Measurements from ENCODE around the gene RAB24.

Gene RAB24

DNA sequence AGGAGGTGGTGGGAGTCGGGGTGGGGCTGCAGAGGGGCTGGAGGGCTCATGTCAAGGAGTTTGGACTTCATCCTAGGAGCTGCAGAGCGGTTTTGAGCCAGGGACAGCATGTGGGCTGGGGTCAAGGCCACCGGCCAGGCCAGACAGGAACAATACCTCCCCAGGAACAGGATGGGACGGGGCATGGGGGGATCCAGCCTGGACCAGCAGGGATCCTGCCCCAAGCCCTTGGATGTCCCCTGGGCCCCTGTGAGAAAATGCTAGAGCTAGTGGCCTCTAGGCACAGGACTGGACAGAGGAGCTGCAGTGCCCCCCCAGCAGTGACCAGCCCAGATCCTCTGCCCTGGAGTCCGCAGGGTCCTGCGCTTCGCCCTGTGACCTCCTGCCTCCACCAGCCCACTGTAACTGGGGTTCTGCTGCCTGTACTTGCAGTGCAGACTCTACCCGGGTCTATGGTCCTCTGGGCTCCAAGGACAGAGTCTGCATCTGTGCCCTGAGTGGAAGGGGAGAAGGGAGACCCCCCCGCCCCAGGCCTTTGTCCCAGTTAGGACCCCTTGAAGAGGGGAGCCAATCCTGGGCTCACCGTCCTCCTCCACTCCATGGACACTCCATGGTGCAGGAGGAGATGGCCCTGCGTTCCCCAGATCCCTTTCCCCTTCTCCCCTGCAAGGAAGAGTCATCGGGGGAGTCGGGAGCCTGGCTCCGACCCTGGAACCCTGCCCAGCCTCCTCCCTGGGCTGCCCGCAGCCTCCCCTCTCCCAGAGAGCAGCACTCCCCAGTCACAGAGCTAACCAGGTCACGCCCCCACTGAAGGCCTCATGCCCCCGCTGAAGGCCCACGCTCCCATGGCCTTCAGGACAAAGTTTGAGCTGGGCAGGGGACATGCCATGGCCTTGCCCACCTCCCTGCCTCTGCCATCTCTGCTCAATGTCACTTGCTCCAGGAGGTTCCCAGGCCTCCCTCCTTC lies 11.1 kb upstream of the RAB24 start:
- no peak overlapping the region for H3K4me3 ChIP-seq (ENCODE audit: low read length)
- no peaks in the 10 kb centered on the region for H3K9me3 ChIP-seq (replicated peaks; ENCODE audit: low read length)
- no peak overlapping the region for H3K9ac ChIP-seq (ENCODE audit: low read depth, low read length)
- H3K36me3 ChIP-seq (ENCODE audit: insufficient read depth, low read length), result peaks cover 5% of the 10 kb centered on the region
- no peaks in the 10 kb centered on the region for H3K27me3 ChIP-seq (ENCODE audit: control insufficient read depth, insufficient read depth, low read length)
- H3K4me1 ChIP-seq (ENCODE audit: control insufficient read depth, insufficient read depth, low read length), result peaks cover 26% of the 10 kb centered on the region
- H3K4me2 ChIP-seq (ENCODE audit: low read length), result no peak overlapping the region

DNA sequence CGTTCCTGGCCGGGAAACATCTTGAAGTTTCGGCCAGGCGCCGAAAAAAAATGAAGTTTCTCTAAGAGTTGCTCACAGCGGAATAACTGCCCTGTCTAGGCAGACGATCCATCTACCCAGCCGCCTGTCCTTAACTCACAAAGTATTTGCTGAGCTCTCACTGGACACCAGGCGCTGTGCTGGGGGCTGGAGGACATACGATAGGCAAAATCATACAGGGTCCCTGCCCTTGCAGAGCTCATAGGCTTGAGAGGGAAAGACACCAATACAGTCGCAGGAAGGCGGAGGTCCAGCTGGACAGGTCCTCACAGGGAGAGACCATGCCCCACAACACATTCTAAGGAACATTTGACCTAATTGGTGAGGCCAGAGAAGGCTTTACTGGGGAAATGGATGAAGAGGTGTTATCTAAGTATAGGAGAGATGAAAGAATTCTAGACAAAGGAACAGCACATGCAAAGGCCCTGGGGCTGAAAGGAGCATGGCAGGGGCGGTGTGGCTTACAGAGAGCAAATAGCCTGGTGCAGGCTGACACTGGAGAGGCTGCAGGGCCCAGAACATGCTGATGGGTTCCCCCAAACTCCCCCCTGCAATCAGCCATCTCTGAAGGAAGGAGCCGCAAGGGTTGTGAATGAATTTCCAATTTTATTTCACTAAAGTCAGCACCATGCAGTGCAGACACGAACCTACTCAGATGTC lies 10.2 kb upstream of the RAB24 start:
- peaks cover 5% of the 10 kb centered on the region for H3K36me3 ChIP-seq (ENCODE audit: insufficient read depth, low read length)
- no peak overlapping the region for H3K4me2 ChIP-seq (ENCODE audit: low read length)
- H3K27me3 ChIP-seq (ENCODE audit: control insufficient read depth, insufficient read depth, low read length), result no peaks in the 10 kb centered on the region
- H3K9me3 ChIP-seq (replicated peaks; ENCODE audit: low read length), result no peaks in the 10 kb centered on the region
- no peak overlapping the region for H3K4me3 ChIP-seq (ENCODE audit: low read length)
- H3K9ac ChIP-seq (ENCODE audit: low read depth, low read length), result no peak overlapping the region
- peaks cover 30% of the 10 kb centered on the region for H3K4me1 ChIP-seq (ENCODE audit: control insufficient read depth, insufficient read depth, low read length)

DNA sequence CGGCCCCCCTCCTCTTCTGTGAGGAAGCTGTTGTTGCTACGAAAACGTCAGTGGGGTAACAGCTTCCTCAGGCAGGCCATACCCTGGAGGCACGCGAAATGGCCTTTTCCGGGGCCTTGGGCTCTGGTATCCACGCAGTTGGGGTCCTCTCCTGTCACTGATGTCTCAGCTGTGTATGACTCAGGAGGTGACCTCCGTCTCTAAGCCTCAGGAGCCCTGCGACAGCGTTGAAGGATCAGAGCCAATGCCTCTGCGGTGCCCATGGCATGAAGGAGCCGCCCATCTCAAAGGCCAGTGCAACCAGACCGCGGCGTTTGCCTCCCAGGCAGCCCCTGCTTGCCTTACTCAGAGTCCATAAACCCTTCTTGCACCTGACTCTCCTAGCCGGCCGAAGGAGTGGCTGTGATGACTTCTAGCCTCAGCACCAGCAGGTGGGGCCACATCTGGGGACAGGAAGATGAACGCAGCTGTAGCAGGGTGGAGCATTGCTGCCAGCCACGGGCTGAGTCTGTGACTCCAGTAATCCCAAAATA lies 9.2 kb upstream of the RAB24 start:
- peak overlapping the region; percentile 100 for H3K4me2 ChIP-seq (ENCODE audit: low read length)
- H3K36me3 ChIP-seq (ENCODE audit: insufficient read depth, low read length), result peaks cover 5% of the 10 kb centered on the region
- no peaks in the 10 kb centered on the region for H3K27me3 ChIP-seq (ENCODE audit: control insufficient read depth, insufficient read depth, low read length)
- H3K4me1 ChIP-seq (ENCODE audit: control insufficient read depth, insufficient read depth, low read length), result peaks cover 30% of the 10 kb centered on the region
- peak overlapping the region; percentile 59 for H3K9ac ChIP-seq (ENCODE audit: low read depth, low read length)
- peak overlapping the region; percentile 65 for H3K4me3 ChIP-seq (ENCODE audit: low read length)
- H3K9me3 ChIP-seq (replicated peaks; ENCODE audit: low read length), result no peaks in the 10 kb centered on the region

DNA sequence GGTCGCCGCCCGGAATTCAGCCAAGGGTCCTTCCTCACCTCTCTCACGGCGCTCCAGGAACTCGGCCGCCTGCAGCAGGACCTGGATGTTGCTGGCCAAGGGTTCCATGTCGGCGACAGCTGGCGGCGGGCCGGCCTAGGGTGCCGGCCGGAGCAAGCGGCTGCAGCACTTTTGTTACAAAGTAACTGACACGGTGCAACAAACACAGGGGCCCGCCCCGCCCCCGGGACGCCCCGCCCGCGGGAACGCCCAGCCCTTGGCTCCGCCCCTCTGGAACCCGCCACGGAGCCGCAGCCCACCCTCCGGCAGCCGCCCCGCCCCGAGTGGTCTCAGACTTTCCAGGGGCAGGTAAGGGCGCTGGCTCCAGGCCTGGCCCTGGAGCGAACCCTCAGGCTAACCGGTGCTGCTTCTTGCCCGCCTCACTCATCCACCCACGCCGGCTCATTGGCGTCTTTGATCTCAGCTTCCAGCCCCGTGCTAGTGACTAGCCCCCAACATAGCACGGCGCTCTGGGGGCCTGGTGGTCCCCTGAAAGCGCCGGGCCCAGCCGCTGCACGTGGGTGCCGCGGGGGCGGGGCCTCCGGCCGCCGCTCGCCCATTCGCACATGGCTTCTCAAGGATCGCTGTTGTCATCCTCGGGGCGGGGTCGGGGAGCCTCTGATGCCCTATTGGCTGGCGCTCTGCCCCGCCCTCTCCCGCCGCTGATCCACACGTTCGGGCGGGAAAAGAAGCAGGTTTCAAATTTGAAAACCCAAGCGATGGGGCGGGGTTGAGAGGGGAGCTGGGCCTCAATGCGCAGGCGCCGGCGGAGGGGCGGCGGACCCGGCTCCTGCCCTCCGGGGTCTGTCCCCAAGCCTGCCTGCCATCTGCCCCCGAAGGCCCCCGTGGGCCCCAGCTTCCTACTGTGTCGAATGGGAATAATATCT lies 8.5 kb upstream of the RAB24 start, which contains the start of gene MXD3:
TSS of gene MXD3 (minus strand) at position 176 of the 926 bp plus-strand sequence. CDS start at position 108, 68 bp downstream.
- Histone ChIP-seq H3K9ac (ENCODE audit: low read depth, low read length) (peak within 1 kb of the TSS; percentile 81), H3K36me3 (ENCODE audit: insufficient read depth, low read length) (peaks cover 8% of the 10 kb centered on the region), H3K4me2 (ENCODE audit: low read length) (peak within 1 kb of the TSS; percentile 100), H3K9me3 (replicated peaks; ENCODE audit: low read length) (no peaks in the 10 kb centered on the region), H3K4me1 (ENCODE audit: control insufficient read depth, insufficient read depth, low read length) (peaks cover 30% of the 10 kb centered on the region), H3K4me3 (ENCODE audit: low read length) (peak within 1 kb of the TSS; percentile 87), H3K27me3 (ENCODE audit: control insufficient read depth, insufficient read depth, low read length) (no peaks in the 10 kb centered on the region)

DNA sequence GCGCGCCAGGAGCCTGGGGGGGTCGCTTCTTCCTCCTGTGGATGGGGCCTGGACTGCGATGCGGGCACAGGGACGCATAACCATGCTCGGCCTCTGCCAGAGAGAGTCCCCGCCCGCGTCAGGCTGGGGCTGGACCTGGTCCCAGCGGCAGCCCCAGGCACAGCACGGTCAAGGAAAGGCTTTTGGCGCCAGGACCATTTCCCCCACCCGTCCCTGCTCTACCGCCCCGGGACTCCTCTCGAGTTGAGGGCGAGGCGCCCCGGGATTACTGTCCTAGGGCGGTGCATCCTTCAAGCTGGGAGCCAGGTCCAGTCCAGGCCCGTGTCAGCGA lies 7.8 kb upstream of the RAB24 start:
- no peaks in the 10 kb centered on the region for H3K27me3 ChIP-seq (ENCODE audit: control insufficient read depth, insufficient read depth, low read length)
- H3K4me1 ChIP-seq (ENCODE audit: control insufficient read depth, insufficient read depth, low read length), result peaks cover 30% of the 10 kb centered on the region
- peaks cover 14% of the 10 kb centered on the region for H3K36me3 ChIP-seq (ENCODE audit: insufficient read depth, low read length)
- H3K9me3 ChIP-seq (replicated peaks; ENCODE audit: low read length), result no peaks in the 10 kb centered on the region
- peak overlapping the region; percentile 100 for H3K4me2 ChIP-seq (ENCODE audit: low read length)
- peak overlapping the region; percentile 87 for H3K4me3 ChIP-seq (ENCODE audit: low read length)
- H3K9ac ChIP-seq (ENCODE audit: low read depth, low read length), result peak overlapping the region; percentile 81

DNA sequence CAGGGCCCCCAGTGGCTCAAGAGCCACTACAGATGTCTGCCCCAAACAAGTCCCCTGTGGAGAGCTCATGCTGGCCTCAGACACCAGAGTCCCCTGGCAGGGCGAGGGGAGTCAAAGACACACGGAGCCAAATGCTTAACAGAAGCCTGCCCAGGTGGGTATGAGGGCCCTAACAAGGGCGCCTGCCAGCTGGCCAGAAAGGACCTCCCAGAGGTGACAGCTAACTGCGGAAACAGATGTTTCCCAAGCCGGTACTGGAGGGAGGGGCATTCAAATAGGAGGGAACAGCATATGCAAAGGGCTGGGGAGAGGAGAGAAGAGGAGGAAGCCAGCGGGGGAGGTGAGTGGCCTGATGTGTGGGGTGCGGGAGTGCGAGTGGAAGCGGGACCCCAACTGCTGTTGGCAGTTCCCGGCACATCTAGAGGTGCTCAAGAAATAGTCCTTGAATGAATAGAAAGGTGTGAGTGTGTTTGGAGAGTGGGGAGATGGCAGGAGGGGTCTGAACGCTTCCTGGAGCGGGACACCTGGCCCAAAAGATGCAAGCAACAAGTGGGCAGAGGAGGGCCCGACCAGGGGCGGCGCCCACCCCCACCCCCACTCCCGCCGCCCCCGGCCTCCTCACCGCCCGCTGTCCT lies 7.4 kb upstream of the RAB24 start:
- peaks cover 18% of the 10 kb centered on the region for H3K36me3 ChIP-seq (ENCODE audit: insufficient read depth, low read length)
- H3K27me3 ChIP-seq (ENCODE audit: control insufficient read depth, insufficient read depth, low read length), result no peaks in the 10 kb centered on the region
- no peaks in the 10 kb centered on the region for H3K9me3 ChIP-seq (replicated peaks; ENCODE audit: low read length)
- peak overlapping the region; percentile 87 for H3K4me3 ChIP-seq (ENCODE audit: low read length)
- peaks cover 34% of the 10 kb centered on the region for H3K4me1 ChIP-seq (ENCODE audit: control insufficient read depth, insufficient read depth, low read length)
- peak overlapping the region; percentile 81 for H3K9ac ChIP-seq (ENCODE audit: low read depth, low read length)
- peak overlapping the region; percentile 100 for H3K4me2 ChIP-seq (ENCODE audit: low read length)

DNA sequence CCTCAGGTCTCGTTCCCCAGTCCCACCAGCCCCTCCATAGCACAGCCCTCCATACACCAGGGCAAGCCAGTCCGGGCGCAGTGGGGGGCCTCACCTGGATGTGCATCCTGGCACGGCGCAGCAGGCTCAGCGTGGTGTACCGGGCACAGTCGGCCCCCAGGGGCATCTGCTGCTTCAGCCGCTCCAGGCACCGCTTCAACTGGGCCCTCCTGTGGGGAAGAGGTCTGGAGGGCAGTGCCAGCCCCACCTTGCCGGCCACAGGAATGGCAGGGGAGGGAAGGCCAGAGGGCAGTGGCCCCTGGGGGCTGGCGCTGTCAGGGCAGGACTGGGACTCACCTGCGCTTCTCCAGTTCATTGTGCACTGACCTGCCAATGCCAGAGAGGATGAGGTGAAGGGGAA lies 6.8 kb upstream of the RAB24 start:
- H3K36me3 ChIP-seq (ENCODE audit: insufficient read depth, low read length), result peaks cover 23% of the 10 kb centered on the region
- H3K9me3 ChIP-seq (replicated peaks; ENCODE audit: low read length), result no peaks in the 10 kb centered on the region
- H3K4me2 ChIP-seq (ENCODE audit: low read length), result peak overlapping the region; percentile 100
- H3K4me3 ChIP-seq (ENCODE audit: low read length), result peak overlapping the region; percentile 87
- H3K9ac ChIP-seq (ENCODE audit: low read depth, low read length), result peak overlapping the region; percentile 81
- H3K27me3 ChIP-seq (ENCODE audit: control insufficient read depth, insufficient read depth, low read length), result no peaks in the 10 kb centered on the region
- H3K4me1 ChIP-seq (ENCODE audit: control insufficient read depth, insufficient read depth, low read length), result peaks cover 39% of the 10 kb centered on the region

DNA sequence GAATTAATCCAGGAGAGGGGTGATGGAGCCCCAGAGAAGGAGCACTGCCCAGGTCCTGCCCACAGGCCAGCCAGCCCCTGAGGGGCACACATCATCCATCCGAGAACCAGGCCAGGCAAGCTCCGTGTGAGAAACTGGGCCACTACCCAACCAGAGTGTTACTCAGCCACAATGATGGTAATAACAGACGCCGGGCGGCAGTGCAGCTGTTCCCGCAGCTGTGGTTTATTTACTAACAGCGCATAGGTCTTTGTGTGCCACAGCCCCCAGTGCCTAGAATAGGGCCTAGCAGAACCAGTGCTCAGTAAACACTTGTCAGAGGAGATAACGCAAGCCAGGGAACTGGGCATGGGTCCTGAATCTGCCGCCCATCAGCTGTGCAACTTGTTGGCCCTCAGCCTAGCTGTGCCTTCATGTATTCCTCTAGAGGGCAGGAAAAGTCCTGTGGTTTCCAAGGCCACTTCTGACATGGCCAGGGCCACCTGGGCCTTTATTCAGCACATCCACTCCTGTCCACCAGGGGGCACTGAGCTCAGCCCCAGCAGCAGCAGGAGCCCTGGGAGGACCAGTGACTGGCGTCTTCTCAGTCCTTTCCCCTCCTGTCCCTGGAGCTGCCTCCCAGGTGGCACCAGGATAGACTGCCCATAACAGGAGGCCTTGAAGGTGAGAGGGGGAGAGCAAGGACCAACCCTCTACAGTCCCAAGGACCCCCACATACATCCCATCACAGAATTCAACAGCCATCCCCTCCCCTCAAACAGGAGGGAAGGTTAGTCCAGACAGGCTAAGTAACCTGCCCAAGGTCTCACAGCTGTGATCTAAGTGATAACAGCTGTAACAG lies 6.1 kb upstream of the RAB24 start:
- Histone ChIP-seq H3K36me3 (ENCODE audit: insufficient read depth, low read length) (peaks cover 31% of the 10 kb centered on the region), H3K27me3 (ENCODE audit: control insufficient read depth, insufficient read depth, low read length) (no peaks in the 10 kb centered on the region), H3K4me3 (ENCODE audit: low read length) (no peak overlapping the region), H3K4me2 (ENCODE audit: low read length) (peak overlapping the region; percentile 100), H3K9ac (ENCODE audit: low read depth, low read length) (peak overlapping the region; percentile 12), H3K4me1 (ENCODE audit: control insufficient read depth, insufficient read depth, low read length) (peaks cover 47% of the 10 kb centered on the region), H3K9me3 (replicated peaks; ENCODE audit: low read length) (no peaks in the 10 kb centered on the region)

DNA sequence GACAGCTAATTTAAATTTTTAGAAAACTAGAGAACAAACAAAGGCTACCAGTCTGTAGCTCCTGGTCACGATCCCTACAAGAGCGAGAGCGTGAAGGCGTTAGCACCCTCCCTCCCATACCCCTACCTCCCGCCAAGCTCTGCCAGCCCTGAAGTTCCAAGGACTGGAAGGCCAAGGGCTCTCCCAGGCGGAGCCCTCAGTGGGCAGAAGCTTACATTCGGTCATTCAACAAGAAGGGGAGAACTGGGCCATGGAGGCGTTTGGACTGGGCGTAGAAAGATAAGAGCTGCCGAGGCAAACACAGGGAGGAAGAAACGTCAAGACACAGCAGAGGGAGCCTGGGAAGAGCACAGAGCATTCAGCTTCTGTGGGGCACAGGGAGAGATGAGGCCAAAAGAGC lies 5.2 kb upstream of the RAB24 start:
- Histone ChIP-seq H3K9ac (ENCODE audit: low read depth, low read length) (peak overlapping the region; percentile 12), H3K9me3 (replicated peaks; ENCODE audit: low read length) (no peaks in the 10 kb centered on the region), H3K4me2 (ENCODE audit: low read length) (no peak overlapping the region), H3K27me3 (ENCODE audit: control insufficient read depth, insufficient read depth, low read length) (no peaks in the 10 kb centered on the region), H3K4me1 (ENCODE audit: control insufficient read depth, insufficient read depth, low read length) (peaks cover 49% of the 10 kb centered on the region), H3K36me3 (ENCODE audit: insufficient read depth, low read length) (peaks cover 31% of the 10 kb centered on the region), H3K4me3 (ENCODE audit: low read length) (no peak overlapping the region)

Data from skeletal muscle satellite cell (primary cell).